ENCODE measurements around the gene SNN. TPM values are rescaled to one million over a fixed set of nuclear protein-coding genes. Genes with fewer than 3 reads are reported as not detected.

The SNN gene
- total RNA-seq, 1 experiment from 2014 or later: 15.6 TPM

GRCh38 chr16:11692651-11693050, 24.4 kb downstream of the SNN start:
- ATAC-seq: no peak
- ChIA-PET CTCF (no interaction called here), POLR2A (no interaction called here)
- TF ChIP-seq POLR2AphosphoS5 (IDR thresholded peaks at IDR 0.05; ENCODE audit: low read depth, low read length) (no peak), CTCF (IDR thresholded peaks at IDR 0.05) (no peak), TCF7L2 (IDR thresholded peaks at IDR 0.05; ENCODE audit: low read depth, low read length) (no peak), SIN3A (IDR thresholded peaks at IDR 0.05; ENCODE audit: borderline replicate concordance, insufficient read depth, low read depth, low read length) (no peak)
- TF ChIP-seq, protein P1, sequence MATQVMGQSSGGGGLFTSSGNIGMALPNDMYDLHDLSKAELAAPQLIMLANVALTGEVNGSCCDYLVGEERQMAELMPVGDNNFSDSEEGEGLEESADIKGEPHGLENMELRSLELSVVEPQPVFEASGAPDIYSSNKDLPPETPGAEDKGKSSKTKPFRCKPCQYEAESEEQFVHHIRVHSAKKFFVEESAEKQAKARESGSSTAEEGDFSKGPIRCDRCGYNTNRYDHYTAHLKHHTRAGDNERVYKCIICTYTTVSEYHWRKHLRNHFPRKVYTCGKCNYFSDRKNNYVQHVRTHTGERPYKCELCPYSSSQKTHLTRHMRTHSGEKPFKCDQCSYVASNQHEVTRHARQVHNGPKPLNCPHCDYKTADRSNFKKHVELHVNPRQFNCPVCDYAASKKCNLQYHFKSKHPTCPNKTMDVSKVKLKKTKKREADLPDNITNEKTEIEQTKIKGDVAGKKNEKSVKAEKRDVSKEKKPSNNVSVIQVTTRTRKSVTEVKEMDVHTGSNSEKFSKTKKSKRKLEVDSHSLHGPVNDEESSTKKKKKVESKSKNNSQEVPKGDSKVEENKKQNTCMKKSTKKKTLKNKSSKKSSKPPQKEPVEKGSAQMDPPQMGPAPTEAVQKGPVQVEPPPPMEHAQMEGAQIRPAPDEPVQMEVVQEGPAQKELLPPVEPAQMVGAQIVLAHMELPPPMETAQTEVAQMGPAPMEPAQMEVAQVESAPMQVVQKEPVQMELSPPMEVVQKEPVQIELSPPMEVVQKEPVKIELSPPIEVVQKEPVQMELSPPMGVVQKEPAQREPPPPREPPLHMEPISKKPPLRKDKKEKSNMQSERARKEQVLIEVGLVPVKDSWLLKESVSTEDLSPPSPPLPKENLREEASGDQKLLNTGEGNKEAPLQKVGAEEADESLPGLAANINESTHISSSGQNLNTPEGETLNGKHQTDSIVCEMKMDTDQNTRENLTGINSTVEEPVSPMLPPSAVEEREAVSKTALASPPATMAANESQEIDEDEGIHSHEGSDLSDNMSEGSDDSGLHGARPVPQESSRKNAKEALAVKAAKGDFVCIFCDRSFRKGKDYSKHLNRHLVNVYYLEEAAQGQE (IDR thresholded peaks at IDR 0.05; ENCODE audit: insufficient read depth in 1 of 2, low read depth in 2 of 2, low read length in 1 of 2): no peak
- Histone ChIP-seq H3K36me3 (ENCODE audit: control insufficient read depth, insufficient read depth, low read length) (peaks cover 5% of the 10 kb centered on the region), H3K27me3 (ENCODE audit: control insufficient read depth, insufficient read depth, low read length) (no peaks in the 10 kb centered on the region), H3K4me1 (ENCODE audit: control insufficient read depth, insufficient read depth, low read length) (no peaks in the 10 kb centered on the region), H3K9me3 (ENCODE audit: control insufficient read depth, insufficient read depth, low read depth, low read length) (no peaks in the 10 kb centered on the region), H3K27ac (ENCODE audit: low read length) (no peak overlapping the region), H3K4me3 (ENCODE audit: low read depth in 2 of 2, low read length in 2 of 2) (no peak overlapping the region)
- in situ Hi-C loops (cut with HindIII; ENCODE audit: low pct_unique_long_range_greater_than_20kb, low sequenced_read_pairs) (no loop called here), intact Hi-C loops (cut with micrococcal nuclease; ENCODE audit: unreplicated experiment) (no loop called here)
- DNase-seq (ENCODE audit: low read depth, low spot score): no peak
- BruUV-seq (replicated peaks): no TSS peak

DNA sequence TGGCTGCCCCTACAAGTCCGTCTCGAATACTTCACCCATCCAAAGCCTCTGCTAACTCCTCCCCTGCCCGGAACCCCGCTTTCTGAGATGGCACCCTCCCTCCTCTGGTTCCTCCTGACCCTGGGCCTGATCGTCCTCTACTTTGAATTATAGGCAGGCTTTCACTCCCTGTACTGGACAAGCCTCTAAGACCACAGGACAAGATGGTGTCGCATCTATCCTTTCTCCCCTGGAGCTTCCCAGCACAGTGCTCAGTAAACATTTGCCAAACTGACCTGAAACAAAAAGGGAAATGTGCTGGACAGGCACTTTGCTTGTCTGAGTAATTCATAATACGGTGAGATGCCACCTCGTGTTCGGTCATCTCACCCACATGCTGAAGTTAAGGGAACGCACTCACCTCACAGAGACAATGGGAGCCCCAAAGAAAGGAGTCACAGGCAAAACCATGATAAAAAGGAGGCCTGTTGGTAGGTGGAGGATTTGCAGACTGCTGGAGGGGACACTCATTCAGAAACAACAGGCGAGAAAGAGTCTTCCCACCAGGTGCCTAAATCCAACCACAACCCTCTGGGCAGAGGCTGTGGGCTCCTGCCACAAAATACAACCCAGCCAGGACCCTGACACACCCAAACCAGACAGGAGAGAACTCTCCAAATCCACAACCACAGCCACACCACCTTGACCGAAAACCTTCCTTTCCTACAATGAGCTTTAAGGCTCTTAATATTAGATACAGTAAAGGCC, 28.2 kb downstream of the SNN start:
- no peak for TF ChIP-seq CTCF (IDR thresholded peaks at IDR 0.05)
- TF ChIP-seq POLR2AphosphoS5 (IDR thresholded peaks at IDR 0.05; ENCODE audit: low read depth, low read length): no peak
- no peak for TF ChIP-seq TCF7L2 (IDR thresholded peaks at IDR 0.05; ENCODE audit: low read depth, low read length)
- TF ChIP-seq, protein P1 (IDR thresholded peaks at IDR 0.05; ENCODE audit: insufficient read depth in 1 of 2, low read depth in 2 of 2, low read length in 1 of 2): no peak
- TF ChIP-seq SIN3A (IDR thresholded peaks at IDR 0.05; ENCODE audit: borderline replicate concordance, insufficient read depth, low read depth, low read length): no peak
- ChIA-PET POLR2A (no interaction called here), CTCF (no interaction called here)
- no TSS peak for BruUV-seq (replicated peaks)
- Histone ChIP-seq H3K4me1 (ENCODE audit: control insufficient read depth, insufficient read depth, low read length) (no peaks in the 10 kb centered on the region), H3K36me3 (ENCODE audit: control insufficient read depth, insufficient read depth, low read length) (peaks cover 2% of the 10 kb centered on the region; the same call in 1 of the 2 replicates), H3K27me3 (ENCODE audit: control insufficient read depth, insufficient read depth, low read length) (no peaks in the 10 kb centered on the region), H3K4me3 (ENCODE audit: low read depth in 2 of 2, low read length in 2 of 2) (no peak overlapping the region), H3K9me3 (ENCODE audit: control insufficient read depth, insufficient read depth, low read depth, low read length) (no peaks in the 10 kb centered on the region), H3K27ac (ENCODE audit: low read length) (no peak overlapping the region)
- ATAC-seq: no peak
- no peak for DNase-seq (ENCODE audit: low read depth, low spot score)
- in situ Hi-C loops (cut with HindIII; ENCODE audit: low pct_unique_long_range_greater_than_20kb, low sequenced_read_pairs): no loop called here
- intact Hi-C loops (cut with micrococcal nuclease; ENCODE audit: unreplicated experiment): no loop called here
